ENCODE results near the gene TMEM134.

Gene TMEM134

DNA sequence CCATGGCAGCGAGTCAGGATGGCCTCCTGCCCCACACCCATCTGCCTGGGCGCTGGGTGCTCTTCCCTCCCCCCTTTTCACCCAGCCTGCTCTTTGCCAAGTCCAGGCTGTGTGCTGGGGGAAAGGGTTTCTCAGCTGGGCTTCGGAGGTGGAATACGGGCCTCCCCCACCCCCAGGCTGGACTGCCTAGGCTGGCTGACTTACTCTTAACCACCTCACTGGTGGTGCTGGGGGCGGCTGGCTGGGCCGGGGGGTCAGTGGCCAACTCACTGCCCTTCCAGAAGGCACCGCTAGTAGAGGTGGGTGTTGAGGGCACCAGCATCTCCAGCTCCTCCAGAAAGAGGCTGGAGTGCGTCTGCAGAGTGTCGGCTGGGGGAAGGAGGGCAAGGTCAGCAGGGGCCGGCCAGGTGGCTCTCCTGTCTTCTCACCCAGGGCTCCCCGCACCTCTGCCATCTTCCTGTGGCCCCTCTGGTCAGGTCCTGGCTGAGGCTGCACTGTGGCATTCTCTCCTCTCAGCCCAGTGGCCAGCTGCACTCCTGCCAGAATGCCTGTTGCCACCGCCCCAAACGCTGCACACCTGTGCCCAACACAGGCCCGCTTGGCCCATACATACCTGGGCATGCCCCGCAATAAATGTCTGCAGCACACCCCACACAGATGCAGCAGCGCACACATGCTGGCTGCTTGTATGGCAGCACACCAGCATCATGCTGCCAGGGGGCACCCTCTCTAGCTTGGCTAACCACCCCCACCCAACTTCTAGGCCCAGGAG lies 26.4 kb upstream of the TMEM134 start:
- no peaks in the 10 kb centered on the region for H3K27me3 ChIP-seq (replicated peaks in 2 of 5; ENCODE audit: control insufficient read depth in 4 of 5, insufficient read depth in 5 of 5, low read length in 4 of 5)
- H3K9me3 ChIP-seq (ENCODE audit: control extremely low read depth in 1 of 5, control insufficient read depth in 4 of 5, insufficient read depth in 2 of 5, low read depth in 1 of 5, low read length in 4 of 5): no peaks in the 10 kb centered on the region
- ChIA-PET CTCF (interaction anchor here (0.6 kb wide), 1 partner anchor 10 kb away, joined by 3 read pairs; no protein-coding TSS in a partner anchor), POLR2A (no interaction called here)
- no peaks in the 10 kb centered on the region for H3K4me1 ChIP-seq (ENCODE audit: control extremely low read depth in 1 of 4, control insufficient read depth in 4 of 4, insufficient read depth in 4 of 4, low read length in 3 of 4)
- 99% methylated on average over 11 of the region's 16 CpGs for WGBS (ENCODE audit: insufficient coverage)
- H3K4me3 ChIP-seq (ENCODE audit: control insufficient read depth in 1 of 7, extremely low read depth in 1 of 7, insufficient read depth in 4 of 7, low read depth in 2 of 7, low read length in 6 of 7): no peak overlapping the region
- DNase-seq: no peak
- H3K27ac ChIP-seq (ENCODE audit: insufficient read depth in 1 of 2, low read depth in 1 of 2, low read length in 2 of 2, poor library complexity in 1 of 2, severe bottlenecking in 2 of 2): no peak overlapping the region
- H3K36me3 ChIP-seq (ENCODE audit: control insufficient read depth in 4 of 4, insufficient read depth in 4 of 4, low read length in 3 of 4): peaks cover 2 to 69% (median 25%) of the 10 kb centered on the region in 4 experiments

GRCh38 chr11:67494371-67495233 lies 25.6 kb upstream of the TMEM134 start:
- DNase-seq: no peak
- H3K9me3 ChIP-seq (ENCODE audit: control extremely low read depth in 1 of 5, control insufficient read depth in 4 of 5, insufficient read depth in 2 of 5, low read depth in 1 of 5, low read length in 4 of 5): no peaks in the 10 kb centered on the region
- POLR2A ChIA-PET: no interaction called here
- H3K4me1 ChIP-seq (ENCODE audit: control extremely low read depth in 1 of 4, control insufficient read depth in 4 of 4, insufficient read depth in 4 of 4, low read length in 3 of 4): no peaks in the 10 kb centered on the region
- 96% methylated on average over 40 of the region's 59 CpGs for WGBS (ENCODE audit: insufficient coverage)
- no peak overlapping the region for H3K27ac ChIP-seq (ENCODE audit: insufficient read depth in 1 of 2, low read depth in 1 of 2, low read length in 2 of 2, poor library complexity in 1 of 2, severe bottlenecking in 2 of 2)
- H3K4me3 ChIP-seq (ENCODE audit: control insufficient read depth in 1 of 7, extremely low read depth in 1 of 7, insufficient read depth in 4 of 7, low read depth in 2 of 7, low read length in 6 of 7): no peak overlapping the region
- H3K27me3 ChIP-seq (replicated peaks in 2 of 5; ENCODE audit: control insufficient read depth in 4 of 5, insufficient read depth in 5 of 5, low read length in 4 of 5): no peaks in the 10 kb centered on the region
- CTCF ChIA-PET: interaction anchor here (0.6 kb wide), 1 partner anchor 13 kb away, joined by 3 read pairs; no protein-coding TSS in a partner anchor
- peaks cover 5 to 75% (median 33%) of the 10 kb centered on the region in 4 experiments for H3K36me3 ChIP-seq (ENCODE audit: control insufficient read depth in 4 of 4, insufficient read depth in 4 of 4, low read length in 3 of 4)

DNA sequence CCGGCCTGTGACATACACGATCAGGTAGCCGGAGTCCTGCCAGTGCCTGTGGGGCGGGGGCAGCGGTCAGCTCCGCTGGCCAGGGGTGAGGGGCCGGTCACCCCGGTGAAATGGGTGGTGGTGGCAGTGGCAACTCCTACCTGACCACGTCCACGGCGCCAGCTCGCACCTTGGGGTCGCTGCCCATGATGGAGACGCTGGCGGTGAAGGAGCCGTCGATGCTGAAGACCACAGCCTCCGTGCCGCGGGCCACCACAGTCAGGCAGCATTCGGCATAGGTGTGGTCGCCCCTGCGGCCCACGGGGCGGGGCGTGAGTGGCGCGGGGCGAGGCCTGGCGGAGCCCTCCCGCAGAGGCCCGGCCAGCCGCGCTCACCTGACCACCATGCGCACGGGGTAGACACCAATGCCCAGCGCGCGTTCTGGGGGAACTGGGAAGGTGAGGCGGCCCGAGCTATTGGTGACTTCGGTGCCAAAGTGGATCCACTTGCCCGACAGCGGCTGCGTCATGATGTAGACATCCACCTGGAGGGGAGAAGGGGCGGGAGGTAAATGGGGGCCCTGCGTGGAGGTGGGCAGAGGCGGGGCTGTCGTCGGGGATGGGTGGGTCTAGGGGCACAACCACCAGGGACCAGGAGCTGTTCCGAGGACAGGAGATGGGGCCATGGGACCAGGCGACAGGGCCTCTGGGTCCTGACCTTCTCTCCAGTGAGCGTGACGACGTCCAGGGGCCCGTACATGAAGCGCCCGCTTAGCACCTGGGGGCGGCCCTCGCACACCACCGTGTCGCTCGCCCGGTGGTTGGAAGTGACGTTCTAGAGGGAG lies 24.7 kb upstream of the TMEM134 start:
- Histone ChIP-seq H3K4me3 (ENCODE audit: control insufficient read depth in 1 of 7, extremely low read depth in 1 of 7, insufficient read depth in 4 of 7, low read depth in 2 of 7, low read length in 6 of 7) (no peak overlapping the region), H3K4me1 (ENCODE audit: control extremely low read depth in 1 of 4, control insufficient read depth in 4 of 4, insufficient read depth in 4 of 4, low read length in 3 of 4) (no peaks in the 10 kb centered on the region), H3K9me3 (ENCODE audit: control extremely low read depth in 1 of 5, control insufficient read depth in 4 of 5, insufficient read depth in 2 of 5, low read depth in 1 of 5, low read length in 4 of 5) (no peaks in the 10 kb centered on the region), H3K27ac (ENCODE audit: insufficient read depth in 1 of 2, low read depth in 1 of 2, low read length in 2 of 2, poor library complexity in 1 of 2, severe bottlenecking in 2 of 2) (no peak overlapping the region), H3K36me3 (ENCODE audit: control insufficient read depth in 4 of 4, insufficient read depth in 4 of 4, low read length in 3 of 4) (peaks cover 5 to 79% (median 39%) of the 10 kb centered on the region in 4 experiments), H3K27me3 (replicated peaks in 2 of 5; ENCODE audit: control insufficient read depth in 4 of 5, insufficient read depth in 5 of 5, low read length in 4 of 5) (no peaks in the 10 kb centered on the region)
- POLR2A ChIA-PET: no interaction called here
- CTCF ChIA-PET: interaction anchor here (1.3 kb wide), 1 partner anchor 113 kb away, joined by 3 read pairs; no protein-coding TSS in a partner anchor
- no peak for DNase-seq
- WGBS (ENCODE audit: insufficient coverage): 96% methylated on average over 59 of the region's 65 CpGs

- no peaks in the 10 kb centered on the region for H3K4me1 ChIP-seq (ENCODE audit: control extremely low read depth in 1 of 4, control insufficient read depth in 4 of 4, insufficient read depth in 4 of 4, low read length in 3 of 4)
- H3K27me3 ChIP-seq (replicated peaks in 2 of 5; ENCODE audit: control insufficient read depth in 4 of 5, insufficient read depth in 5 of 5, low read length in 4 of 5): no peaks in the 10 kb centered on the region
- DNase-seq: no peak
- CTCF ChIA-PET: interaction anchor here (1.3 kb wide), 1 partner anchor 112 kb away, joined by 3 read pairs; no protein-coding TSS in a partner anchor
- peaks cover 4 to 75% (median 43%) of the 10 kb centered on the region in 4 experiments for H3K36me3 ChIP-seq (ENCODE audit: control insufficient read depth in 4 of 4, insufficient read depth in 4 of 4, low read length in 3 of 4)
- 91% methylated on average over 33 of the region's 46 CpGs for WGBS (ENCODE audit: insufficient coverage)
- no peaks in the 10 kb centered on the region for H3K9me3 ChIP-seq (ENCODE audit: control extremely low read depth in 1 of 5, control insufficient read depth in 4 of 5, insufficient read depth in 2 of 5, low read depth in 1 of 5, low read length in 4 of 5)
- POLR2A ChIA-PET: interaction anchor here (1.4 kb wide), 1 partner anchor 13 kb away, joined by 4 read pairs; the partner anchor contains the start of gene PITPNM1
- no peak overlapping the region for H3K4me3 ChIP-seq (ENCODE audit: control insufficient read depth in 1 of 7, extremely low read depth in 1 of 7, insufficient read depth in 4 of 7, low read depth in 2 of 7, low read length in 6 of 7)
- no peak overlapping the region for H3K27ac ChIP-seq (ENCODE audit: insufficient read depth in 1 of 2, low read depth in 1 of 2, low read length in 2 of 2, poor library complexity in 1 of 2, severe bottlenecking in 2 of 2)
Measured at GRCh38 chr11:67492801-67493547, 23.9 kb upstream of the TMEM134 start.

DNA sequence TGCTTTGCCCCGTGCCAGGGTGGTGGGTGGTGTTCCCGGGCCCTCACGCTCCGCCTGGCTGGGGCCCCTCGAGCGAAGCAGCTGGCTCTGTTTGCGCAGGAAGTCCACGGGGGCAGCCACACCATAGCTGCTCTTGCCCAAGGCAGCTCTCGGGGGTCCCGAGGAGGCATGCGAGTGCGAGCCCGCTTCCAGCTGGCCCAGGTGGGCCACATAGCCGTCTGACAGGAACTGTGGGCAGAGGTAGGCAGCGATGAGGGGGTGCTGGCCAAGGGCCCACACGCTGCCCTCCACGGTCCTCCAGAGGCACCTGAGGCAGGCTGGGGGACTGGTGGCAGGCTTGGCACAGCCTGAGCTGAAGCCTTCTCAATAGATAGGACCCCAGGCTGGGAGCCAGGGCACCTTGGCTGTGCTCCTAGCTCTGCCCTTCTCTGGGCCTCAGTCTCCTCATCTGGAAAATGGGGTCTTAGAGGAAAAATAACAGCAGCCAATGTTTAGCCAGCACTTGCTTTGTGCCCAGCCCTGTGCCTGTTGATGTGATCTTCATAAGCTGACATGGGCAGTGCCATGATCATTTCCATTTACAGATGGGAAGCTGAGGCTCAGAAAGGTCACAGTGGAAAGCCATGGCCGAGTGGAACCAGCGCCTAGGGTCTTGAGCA lies 23.1 kb upstream of the TMEM134 start:
- H3K27ac ChIP-seq (ENCODE audit: insufficient read depth in 1 of 2, low read depth in 1 of 2, low read length in 2 of 2, poor library complexity in 1 of 2, severe bottlenecking in 2 of 2): no peak overlapping the region
- peaks cover 3 to 80% (median 47%) of the 10 kb centered on the region in 4 experiments for H3K36me3 ChIP-seq (ENCODE audit: control insufficient read depth in 4 of 4, insufficient read depth in 4 of 4, low read length in 3 of 4)
- no peaks in the 10 kb centered on the region for H3K9me3 ChIP-seq (ENCODE audit: control extremely low read depth in 1 of 5, control insufficient read depth in 4 of 5, insufficient read depth in 2 of 5, low read depth in 1 of 5, low read length in 4 of 5)
- ChIA-PET CTCF (interaction anchor here (1.3 kb wide), 1 partner anchor 112 kb away, joined by 3 read pairs; no protein-coding TSS in a partner anchor), POLR2A (interaction anchor here (1.4 kb wide), 1 partner anchor 13 kb away, joined by 4 read pairs; the partner anchor contains the start of gene PITPNM1)
- H3K27me3 ChIP-seq (replicated peaks in 2 of 5; ENCODE audit: control insufficient read depth in 4 of 5, insufficient read depth in 5 of 5, low read length in 4 of 5): no peaks in the 10 kb centered on the region
- no peak for DNase-seq
- WGBS (ENCODE audit: insufficient coverage): 95% methylated on average over 15 of the region's 19 CpGs
- H3K4me1 ChIP-seq (ENCODE audit: control extremely low read depth in 1 of 4, control insufficient read depth in 4 of 4, insufficient read depth in 4 of 4, low read length in 3 of 4): no peaks in the 10 kb centered on the region
- H3K4me3 ChIP-seq (ENCODE audit: control insufficient read depth in 1 of 7, extremely low read depth in 1 of 7, insufficient read depth in 4 of 7, low read depth in 2 of 7, low read length in 6 of 7): no peak overlapping the region

Data from common myeloid progenitor, CD34-positive (primary cell).